CD4-positive, alpha-beta T cell treated with Interleukin-6 at 100 ng/mL for 8 hours (primary cell): ENCODE data around the gene TLE1.
"Not testable (repeated sequence)": the region's sequence is repeated elsewhere in the genome, so short reads cannot be mapped to it uniquely, and the experiment has no call there.

ENCODE experiments used
- DNase-seq: peaks from one replicate; pipeline ENCODE4 v3.0.0-alpha.2; 2020; ENCODE audit warnings: mixed read lengths, low spot score

TLE1 gene

GRCh38 chr9:81622471-81623255 lies 66.7 kb downstream of the TLE1 start:
- DNase-seq = no peak

GRCh38 chr9:81621785-81622259 lies 67.5 kb downstream of the TLE1 start:
- DNase-seq = no peak

DNA sequence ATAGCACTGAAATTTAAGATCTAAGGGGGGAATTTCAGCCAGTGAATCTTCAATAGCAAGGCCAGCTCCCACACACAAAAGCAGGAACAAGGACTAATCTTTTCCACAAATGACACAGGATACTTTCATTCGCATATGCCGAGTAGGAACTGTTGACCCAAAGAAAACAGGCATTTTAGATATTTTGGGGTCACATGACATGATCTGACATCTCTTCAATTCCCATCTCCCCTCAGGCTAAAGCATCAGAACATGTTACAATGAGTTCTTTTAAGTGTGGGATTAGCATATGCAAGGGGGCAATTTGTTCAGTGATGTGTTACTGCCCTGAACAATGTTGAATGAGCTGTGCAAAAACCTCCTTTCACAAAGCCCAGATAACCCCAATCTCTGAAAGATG lies 68.2 kb downstream of the TLE1 start:
- DNase-seq = no peak

GRCh38 chr9:81620002-81620390 lies 69.4 kb downstream of the TLE1 start:
- DNase-seq = no peak

GRCh38 chr9:81619353-81620001 lies 69.9 kb downstream of the TLE1 start:
- no peak for DNase-seq

DNA sequence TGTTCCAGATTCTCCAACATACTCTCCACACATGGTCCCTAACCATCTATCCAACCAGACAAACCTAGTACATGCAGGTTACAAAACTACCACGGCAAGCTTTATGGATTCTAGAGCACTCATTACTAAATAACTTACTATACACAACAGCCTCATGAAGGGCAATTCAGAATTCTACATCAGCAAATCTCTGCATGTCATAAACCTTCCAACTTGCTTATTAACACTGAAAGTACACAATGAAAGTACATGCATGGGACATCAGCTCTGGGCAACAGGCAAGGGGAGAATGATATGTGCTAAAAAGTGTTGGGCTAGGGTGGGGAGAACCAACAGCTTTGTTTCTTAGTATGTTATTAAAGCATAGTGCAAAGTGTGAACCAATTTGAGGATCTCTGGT lies 70.4 kb downstream of the TLE1 start:
- no peak for DNase-seq

- DNase-seq = no peak
Observed at GRCh38 chr9:81616141-81616540, 73.2 kb downstream of the TLE1 start.

GRCh38 chr9:81614335-81614734 lies 75.0 kb downstream of the TLE1 start:
- no peak for DNase-seq

DNA sequence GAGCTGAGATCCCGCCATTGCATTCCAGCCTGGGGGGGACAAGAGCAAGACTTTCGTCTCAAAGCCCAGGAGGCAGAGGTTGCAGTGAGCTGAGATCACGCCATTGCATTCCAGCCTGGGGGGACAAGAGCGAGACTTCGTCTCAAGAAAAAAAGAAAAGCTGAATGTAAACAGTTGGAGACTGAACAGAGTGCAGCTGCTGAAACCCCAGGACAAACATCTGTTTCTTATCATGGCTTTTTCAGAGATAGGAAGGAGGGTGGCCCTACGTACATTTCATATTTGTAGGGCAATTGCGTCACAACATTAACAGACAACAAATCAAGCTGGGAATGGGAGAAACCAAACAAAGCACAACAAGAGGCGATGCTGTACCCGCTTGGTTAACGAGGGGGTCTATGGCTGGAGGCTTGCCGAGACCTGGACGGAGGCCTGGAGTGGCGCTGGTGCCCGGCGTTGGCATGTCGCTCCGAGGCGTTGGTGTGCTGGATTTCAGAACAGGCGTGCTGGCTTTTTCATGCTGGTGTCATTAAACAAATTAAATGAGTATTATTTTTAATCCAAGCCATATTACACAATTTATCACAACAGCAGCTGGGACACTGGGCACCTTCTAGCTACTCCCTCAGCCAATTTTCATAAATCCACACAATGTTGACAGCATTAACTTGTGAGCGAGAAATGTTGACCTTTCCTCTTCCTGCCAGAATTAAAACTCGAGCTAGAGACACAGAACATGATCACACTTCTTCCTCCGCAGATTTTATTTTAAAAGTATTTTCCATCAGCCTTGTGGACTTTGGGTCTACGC lies 76.1 kb downstream of the TLE1 start:
- no peak for DNase-seq

DNA sequence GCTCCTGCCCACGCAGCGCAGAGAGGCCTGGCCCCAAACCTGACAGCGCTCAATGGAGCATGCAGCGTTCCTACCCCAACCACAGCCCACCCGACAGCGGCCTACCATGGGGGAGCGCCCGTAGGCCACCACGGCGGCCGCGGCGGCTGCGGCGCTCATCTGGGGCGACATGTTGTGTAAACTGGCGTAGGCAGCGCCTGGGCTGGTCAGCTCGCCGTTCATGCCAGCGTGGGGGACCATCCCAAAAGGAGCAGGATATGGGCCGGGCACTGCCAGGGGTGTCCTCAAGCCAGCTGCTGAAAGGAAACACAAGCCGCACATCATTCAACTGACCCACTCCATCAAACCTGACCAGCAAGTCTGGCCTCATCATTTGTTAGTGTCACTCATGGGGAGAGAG lies 77.7 kb downstream of the TLE1 start:
- no peak for DNase-seq

DNA sequence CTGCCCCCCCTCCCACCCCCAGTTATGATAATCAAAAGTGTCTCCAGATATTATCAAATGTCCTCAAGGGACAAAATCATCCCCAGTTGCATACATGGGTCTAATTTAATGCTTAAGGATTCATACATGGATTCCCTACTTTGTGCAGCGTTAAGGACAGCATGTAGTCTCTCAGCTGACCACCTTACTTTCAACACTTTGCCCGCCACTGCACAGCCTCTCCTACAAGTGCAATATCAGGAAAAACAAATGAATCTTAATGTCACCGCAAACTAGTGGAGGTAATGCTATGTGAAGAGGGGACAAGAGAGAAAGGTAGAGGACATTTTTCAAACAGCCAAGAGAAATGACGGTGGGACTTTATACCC lies 78.6 kb downstream of the TLE1 start:
- no peak for DNase-seq

DNA sequence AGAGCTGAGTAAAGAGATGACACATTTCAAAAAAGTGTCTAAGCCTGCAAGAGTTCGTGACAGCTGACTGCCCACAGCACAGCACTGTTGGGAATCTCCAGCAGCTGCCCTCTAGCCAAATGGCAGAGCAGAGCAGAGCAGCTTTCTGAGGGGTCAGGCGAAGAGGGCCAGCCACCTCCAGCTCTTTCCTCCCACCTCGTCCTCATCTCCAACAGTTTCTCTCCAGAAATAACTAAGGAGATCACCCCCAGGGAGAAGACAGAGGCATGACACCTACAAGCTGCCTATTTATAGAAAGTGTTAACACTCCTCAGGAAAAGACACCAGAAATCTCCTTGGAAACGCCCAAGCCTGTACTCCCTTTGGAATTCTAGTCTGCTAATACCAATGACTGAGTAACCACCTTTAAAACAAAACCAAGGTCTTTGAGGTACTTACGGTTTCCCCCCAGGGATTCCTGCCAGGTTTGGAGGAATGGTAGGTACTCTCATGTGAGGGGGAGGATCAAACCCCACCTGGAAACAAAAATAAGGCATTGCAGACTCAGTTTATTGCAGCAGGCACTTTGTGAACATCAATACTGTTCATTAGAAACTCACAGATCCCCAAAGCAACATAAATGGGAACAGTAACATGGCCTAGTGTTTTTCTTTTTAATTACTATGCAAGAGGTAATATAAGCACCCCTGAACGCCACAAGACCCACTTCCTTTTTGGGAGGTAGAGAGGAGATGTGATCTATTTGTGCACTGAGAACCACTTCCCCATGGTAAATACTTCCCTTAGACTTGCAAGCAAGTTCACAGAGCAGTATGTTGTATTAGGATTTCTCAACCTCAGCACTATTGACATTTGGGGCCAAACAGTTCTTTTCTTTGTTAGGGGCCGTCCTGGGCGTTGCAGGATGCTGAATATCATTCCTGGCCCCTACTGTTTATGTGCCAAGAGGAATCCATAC lies 79.3 kb downstream of the TLE1 start:
- DNase-seq = no peak

DNA sequence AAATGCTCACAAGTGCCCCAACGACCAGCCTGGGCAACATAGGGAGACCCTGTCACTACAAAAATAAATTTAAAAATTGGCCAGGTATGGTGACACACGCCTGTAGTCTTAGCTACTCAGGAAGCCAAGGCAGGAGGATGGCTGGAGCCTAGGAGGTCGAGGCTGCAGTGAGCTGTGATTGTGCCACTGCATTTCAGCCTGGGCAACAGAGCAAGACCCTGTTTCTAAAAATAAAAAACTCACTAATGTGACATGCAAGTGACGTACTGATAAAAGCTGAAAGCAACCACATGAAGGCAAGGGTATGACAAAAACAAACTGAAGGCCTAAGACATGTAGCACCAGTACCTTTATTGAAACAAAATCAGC lies 81.1 kb downstream of the TLE1 start:
- no peak for DNase-seq

DNA sequence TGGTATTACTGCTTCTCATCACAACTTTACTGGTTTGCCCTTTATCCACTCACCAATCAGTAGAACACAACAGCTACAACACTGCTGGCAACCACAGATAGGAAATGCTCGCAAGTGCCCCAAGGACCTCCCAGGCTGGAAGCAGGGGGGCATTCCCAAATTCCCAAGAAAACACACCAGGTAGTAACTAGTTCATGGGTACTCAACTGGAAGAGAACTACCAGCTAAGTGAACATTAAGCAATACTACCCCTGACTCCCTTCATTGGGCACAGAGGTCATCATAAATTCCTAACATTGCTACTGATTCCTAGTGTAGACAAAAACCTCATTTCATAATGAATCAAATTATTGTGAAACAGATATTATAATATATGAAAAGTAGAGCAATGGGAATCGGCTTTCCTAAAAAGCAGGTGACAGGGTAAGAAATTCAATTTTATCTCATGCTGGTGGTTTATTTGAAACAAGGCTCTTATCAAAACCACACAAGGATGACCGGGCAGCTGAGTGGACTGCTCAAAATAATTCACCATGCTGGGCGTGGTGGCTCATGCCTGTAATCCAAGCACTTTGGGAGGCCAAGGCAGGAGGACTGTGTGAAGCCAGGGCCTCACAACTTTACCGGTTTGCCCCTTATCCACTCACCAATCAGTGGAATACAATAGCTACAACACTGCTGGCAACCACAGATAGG lies 81.6 kb downstream of the TLE1 start:
- no peak for DNase-seq

GRCh38 chr9:81606261-81606660 lies 83.1 kb downstream of the TLE1 start:
- DNase-seq = not testable (repeated sequence)

DNA sequence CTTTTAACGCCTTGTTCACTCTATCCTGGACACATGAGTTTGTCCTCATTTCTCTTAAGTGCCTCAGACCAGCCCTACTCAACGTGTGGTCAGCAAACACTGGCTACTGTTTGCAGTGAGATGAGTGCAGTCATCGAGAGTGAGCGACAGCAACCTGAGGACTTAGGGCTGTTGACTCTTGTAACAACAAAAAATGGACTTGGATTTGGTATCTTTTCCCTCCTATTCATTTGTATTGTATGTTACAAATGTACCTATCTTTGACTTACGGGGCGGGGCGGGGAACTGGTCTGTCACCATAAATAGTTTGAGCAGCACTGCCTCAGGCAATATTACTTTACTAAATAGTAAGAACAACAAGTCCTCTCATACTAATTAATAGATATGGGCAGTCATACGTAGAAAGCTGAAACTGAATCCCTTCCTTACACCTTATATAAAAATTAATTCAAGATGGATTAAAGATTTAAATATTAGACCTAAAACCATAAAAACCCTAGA lies 84.1 kb downstream of the TLE1 start:
- no peak for DNase-seq

DNA sequence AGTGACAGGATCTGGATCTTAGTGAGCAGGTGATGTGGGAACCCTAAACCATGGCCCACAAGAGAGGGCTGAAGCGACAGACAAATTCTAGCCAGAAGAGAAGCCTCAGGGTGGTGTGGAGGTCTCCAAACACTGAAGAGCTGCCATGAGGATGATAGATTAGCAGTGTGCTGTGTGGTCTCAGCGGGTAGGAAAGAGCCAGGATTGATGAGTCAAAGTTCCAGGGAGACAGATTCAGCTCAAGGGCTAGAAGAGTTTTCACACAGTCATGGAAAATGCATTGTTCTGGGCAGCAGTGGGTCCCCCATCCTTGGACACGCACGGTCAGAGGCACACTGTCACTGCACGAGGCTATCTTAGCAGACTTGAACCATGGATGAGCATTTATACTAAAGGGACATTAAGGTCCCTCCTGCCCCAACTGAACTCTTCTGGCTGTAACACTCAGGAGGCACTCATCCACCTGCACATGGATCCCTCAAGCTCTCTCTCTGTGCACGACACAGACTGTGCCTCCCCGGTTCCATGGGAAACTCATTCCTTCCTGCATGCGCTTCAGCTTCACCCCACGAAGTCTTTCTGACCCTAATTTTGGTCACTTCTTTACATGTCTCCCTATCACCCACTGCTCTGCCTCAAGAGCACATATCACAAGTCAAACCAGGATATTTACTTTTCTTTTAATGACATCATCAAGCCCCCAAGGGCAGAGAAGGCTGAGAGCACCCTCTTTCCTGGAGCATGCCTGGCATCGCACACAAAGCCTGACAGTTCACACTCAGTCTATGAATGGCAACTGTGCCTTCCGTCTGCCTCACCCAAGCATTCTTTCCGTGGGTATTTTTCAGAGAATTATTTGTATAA lies 84.8 kb downstream of the TLE1 start:
- DNase-seq = no peak

DNA sequence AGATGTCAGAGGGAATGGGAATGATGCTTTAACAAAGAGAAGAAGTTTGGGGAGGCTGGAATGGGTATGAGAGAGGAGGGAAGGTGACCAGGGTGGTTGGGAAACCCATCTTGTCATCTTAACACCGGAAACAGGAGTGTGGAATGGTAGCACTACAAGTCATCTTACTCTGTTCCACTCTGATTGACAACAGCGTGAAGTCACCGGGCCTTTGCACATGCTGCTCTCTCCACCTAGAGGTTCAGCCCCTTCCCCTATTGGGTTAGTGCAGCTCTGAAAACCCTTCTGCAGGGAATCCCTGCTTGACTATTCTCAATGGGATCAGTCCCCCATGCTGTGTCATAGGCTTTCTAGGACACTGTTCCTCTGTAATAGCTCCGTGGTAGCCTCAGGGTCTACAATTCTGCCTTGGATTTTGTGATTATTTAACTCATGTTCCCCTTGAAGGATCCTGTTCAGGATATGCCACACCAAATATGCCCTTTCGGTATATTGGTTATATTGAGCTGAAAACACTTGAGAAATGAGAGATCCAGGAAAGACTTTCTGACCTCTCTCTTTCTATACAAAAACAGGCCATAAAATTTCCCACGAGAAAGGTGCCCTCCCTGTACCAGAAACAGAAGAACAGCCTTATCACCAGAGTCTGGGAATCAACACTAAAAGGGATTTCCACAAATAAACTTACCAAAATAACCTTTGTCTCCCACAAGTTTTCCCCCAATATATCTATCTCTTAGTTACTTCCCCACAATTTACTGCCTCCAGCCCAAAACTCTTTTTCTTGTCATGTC lies 86.3 kb downstream of the TLE1 start:
- DNase-seq = no peak
